Measurements from ENCODE around the gene SAP30.

The SAP30 gene

DNA sequence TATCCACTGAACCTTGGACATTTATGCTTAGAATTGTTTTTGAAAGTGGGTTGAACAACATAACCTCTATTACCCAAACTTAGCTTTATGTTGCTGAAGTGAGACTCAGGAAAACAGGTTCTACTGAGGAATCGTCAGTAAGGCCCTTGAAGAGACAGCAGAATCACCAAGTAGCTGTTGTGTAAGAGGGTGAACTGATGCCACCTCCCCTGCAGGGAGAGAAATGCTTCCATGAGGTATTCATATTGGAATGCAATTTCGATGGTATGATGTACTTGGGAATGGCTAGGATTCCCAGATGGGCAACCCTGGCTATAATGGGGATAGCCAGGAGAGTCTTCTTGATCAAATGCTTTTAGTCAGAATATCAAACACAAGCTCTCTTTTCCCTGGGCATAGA is 32.3 kb downstream of the SAP30 start:
- no peak overlapping the region for H3K27ac ChIP-seq
- TF ChIP-seq, protein P1, sequence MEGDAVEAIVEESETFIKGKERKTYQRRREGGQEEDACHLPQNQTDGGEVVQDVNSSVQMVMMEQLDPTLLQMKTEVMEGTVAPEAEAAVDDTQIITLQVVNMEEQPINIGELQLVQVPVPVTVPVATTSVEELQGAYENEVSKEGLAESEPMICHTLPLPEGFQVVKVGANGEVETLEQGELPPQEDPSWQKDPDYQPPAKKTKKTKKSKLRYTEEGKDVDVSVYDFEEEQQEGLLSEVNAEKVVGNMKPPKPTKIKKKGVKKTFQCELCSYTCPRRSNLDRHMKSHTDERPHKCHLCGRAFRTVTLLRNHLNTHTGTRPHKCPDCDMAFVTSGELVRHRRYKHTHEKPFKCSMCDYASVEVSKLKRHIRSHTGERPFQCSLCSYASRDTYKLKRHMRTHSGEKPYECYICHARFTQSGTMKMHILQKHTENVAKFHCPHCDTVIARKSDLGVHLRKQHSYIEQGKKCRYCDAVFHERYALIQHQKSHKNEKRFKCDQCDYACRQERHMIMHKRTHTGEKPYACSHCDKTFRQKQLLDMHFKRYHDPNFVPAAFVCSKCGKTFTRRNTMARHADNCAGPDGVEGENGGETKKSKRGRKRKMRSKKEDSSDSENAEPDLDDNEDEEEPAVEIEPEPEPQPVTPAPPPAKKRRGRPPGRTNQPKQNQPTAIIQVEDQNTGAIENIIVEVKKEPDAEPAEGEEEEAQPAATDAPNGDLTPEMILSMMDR (IDR thresholded peaks at IDR 0.05) = no peak
- TF ChIP-seq ZFX (IDR thresholded peaks at IDR 0.05; ENCODE audit: borderline replicate concordance) = no peak

DNA sequence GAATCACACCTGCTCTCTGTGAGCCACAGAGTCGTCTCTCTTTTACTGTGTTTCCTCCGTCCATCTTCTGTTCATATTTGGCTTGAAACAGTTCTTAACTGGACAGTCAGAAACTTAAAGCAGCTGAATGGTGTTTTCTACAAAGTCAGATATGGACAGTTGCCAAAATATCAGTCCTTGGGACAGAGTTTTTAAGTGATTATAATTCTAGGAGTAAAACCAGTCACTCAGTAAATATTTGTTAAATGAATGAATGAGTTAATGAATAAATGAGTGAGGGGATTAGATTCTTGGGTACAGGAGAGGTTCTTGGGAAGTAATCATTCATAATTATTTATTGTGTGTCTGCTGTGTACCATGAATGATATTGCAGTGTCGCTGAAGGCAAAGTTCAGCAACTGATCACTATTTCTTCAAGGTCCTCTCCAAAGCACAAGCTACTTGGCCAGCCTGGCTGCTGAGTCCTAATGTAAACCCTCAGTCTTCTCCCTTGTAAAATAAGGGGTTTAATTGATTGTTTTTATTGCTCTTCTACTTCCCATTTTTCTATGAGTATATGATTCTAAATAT is 33.6 kb downstream of the SAP30 start:
- TF ChIP-seq, protein P1 (IDR thresholded peaks at IDR 0.05) = no peak
- TF ChIP-seq ZFX (IDR thresholded peaks at IDR 0.05; ENCODE audit: borderline replicate concordance) = no peak
- H3K27ac ChIP-seq = no peak overlapping the region

DNA sequence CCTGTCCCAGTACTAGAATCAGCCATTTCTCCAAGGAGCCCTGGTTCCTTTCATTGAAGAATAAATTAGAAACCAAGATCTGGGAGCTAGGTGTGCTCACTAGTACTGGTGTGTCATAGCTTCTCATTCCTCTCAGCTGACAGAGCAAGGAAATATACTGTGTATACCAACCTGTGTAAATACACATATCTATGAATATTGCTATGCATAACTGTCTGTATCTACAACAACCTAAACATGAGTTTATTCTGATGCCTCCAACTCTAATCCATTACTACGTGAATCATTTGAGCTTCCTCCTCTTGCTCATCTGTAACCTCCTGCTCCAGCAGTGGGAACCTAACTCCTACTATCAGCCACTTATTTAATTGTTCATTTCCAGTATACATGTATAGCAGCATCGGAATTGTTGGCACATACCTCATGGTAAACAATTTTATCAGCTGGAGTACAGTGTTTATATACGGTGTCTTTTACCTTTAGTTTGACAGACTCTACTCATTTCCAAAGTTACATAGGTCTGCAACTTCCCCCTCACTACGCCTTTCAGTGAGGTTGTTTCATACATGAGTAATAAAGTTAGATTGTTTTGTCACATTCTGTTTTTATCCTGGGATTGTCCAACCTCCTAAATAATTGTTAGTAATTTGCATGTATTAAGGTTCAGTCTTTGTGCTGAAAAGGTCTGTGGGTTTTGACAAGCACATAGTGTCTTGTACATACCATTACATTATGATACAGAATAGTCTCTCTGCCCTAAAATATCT is 35.3 kb downstream of the SAP30 start:
- TF ChIP-seq, protein P1 (IDR thresholded peaks at IDR 0.05) = no peak
- no peak for TF ChIP-seq ZFX (IDR thresholded peaks at IDR 0.05; ENCODE audit: borderline replicate concordance)
- H3K27ac ChIP-seq = no peak overlapping the region

DNA sequence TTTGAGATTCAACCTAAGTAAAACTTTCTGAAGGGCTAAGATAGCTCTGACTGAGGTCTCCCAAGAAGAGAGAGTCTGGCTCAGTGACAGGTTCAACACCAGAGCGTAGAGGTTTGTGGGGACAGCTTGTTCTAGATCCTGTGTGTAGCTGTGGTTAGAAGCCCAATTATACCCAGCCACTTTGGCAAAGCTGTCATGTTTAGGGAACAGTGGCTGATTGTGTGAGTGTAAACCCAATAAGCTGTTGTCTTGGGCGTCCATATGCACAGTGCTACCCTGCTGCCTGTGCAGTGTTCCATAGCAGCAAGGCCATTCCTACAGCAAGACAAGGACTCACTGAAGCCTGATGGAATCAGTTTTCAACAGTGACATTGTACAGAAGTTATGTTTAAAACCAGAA is 39.3 kb downstream of the SAP30 start:
- TF ChIP-seq, protein P1 (IDR thresholded peaks at IDR 0.05) = no peak
- TF ChIP-seq ZFX (IDR thresholded peaks at IDR 0.05; ENCODE audit: borderline replicate concordance) = no peak
- H3K27ac ChIP-seq = no peak overlapping the region

DNA sequence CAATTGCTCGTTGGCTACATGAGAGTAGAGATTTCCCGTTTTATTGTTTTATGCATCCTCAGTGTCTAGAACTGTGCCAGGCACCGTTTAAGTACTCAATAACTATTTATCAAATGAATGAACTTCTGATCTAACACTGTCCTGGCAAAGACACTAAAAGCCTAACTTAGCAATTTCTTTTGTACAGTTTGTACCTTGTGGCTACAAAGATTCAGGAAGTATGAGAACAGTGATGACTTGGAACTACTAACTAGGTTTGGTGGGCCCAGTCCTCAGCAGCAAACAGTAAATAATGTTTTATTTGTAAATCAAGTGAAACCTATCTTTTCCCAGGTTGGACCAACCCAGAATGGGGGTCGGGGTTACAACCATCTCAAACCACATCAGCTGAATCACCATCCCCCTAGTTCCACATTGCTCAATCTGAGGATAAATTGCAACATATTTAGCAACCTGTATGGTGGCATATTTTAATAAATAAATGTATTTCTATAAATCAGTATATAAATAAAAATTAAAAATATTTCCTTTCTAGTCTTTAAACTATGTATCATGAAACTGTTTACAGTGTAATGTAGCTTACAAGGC is 40.4 kb downstream of the SAP30 start:
- no peak for TF ChIP-seq ZFX (IDR thresholded peaks at IDR 0.05; ENCODE audit: borderline replicate concordance)
- TF ChIP-seq, protein P1 (IDR thresholded peaks at IDR 0.05) = no peak
- no peak overlapping the region for H3K27ac ChIP-seq

DNA sequence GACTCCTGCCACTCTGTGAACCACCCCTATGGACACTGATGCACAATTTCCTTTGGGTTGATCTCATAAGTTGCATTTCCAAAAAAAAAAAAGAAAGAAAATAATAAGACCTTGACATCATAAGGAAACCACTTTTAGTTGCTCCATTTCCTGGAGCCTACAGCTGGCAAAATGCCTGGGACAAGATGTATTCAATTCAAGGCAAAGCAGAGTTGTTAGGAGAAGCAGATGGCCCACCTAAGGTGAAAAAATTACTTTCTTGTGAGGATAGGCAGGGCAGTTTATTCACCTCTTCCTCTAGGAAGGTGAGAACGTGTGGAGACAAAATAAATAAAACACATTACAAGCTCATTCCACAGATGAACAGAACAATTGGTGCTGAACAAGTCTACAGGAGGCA is 42.3 kb downstream of the SAP30 start:
- no peak for TF ChIP-seq ZFX (IDR thresholded peaks at IDR 0.05; ENCODE audit: borderline replicate concordance)
- TF ChIP-seq, protein P1 (IDR thresholded peaks at IDR 0.05) = no peak
- H3K27ac ChIP-seq = no peak overlapping the region

DNA sequence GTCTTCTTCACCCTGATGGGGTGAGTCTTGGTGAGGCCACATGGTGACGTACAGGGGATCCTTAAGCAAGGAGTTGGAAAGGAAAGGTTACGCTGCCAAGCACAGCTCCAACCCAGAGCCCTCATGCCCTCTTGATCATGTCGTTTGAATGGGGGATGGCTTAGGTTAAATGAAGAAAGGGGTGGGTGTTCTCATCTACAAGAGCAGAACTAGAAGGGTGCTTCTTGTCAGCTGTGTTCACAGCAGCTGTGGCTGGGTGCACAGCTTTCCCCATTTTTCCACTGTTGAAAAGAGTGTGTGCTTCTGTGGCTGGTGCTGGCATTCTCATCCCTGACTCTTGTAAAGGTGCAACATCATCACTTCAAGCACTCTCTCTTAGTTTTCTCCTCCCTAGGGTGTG is 43.7 kb downstream of the SAP30 start:
- no peak overlapping the region for H3K27ac ChIP-seq
- TF ChIP-seq ZFX (IDR thresholded peaks at IDR 0.05; ENCODE audit: borderline replicate concordance) = no peak
- TF ChIP-seq, protein P1 (IDR thresholded peaks at IDR 0.05) = no peak

All from 22Rv1 (cell line).